ENCODE data around the gene LBR. TPM values are rescaled to one million over a fixed set of nuclear protein-coding genes. Genes with fewer than 3 reads are reported as not detected.

The LBR gene
- total RNA-seq, 1 experiment from 2014 or later = 60.9 TPM

DNA sequence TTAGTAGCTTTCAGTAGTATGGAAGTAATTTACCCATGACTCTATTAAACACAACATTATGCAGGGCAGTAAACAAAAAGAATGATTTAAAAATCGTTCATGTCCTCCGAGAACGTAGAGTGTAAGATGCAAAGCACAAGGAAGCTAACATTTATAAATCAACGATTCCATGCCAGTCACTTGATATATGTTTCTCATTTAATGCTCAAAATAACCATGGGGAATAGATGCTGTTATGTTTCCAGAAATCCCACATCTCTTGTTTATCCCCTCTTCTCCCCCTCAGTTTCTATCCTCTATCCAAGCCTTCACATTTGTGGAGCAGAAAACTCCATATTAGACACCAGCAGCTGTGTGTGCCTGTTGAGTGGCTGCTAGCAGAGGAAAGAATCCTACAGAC, 52.8 kb downstream of the LBR start:
- Mint-ChIP-seq H3K4me3 (no peak overlapping the region), H3K9me3 (no peaks in the 10 kb centered on the region), H3K36me3 (ENCODE audit: insufficient read depth in 1 of 3, low read depth in 3 of 3) (no peaks in the 10 kb centered on the region), H3K27me3 (ENCODE audit: low read depth) (peaks cover 2% of the 10 kb centered on the region; the same call in 1 of the 2 replicates), H3K4me1 (peaks cover 12 to 14% of the 10 kb centered on the region in 2 experiments), H3K27ac (no peak overlapping the region)
- H3K14ac ChIP-seq (ENCODE audit: insufficient read depth, low read length) = no peak overlapping the region
- H3K23me2 ChIP-seq (ENCODE audit: insufficient read length, low read depth, low read length, poor library complexity, severe bottlenecking) = no peaks in the 10 kb centered on the region
- no peak overlapping the region for H2AK5ac ChIP-seq (ENCODE audit: insufficient read length, low read length)
- H3K4me1 ChIP-seq (ENCODE audit: insufficient read depth, low read length) = no peaks in the 10 kb centered on the region
- no peak overlapping the region for H3T11ph ChIP-seq (ENCODE audit: low read length)
- H2BK12ac ChIP-seq (ENCODE audit: insufficient read length, low read depth, low read length) = no peak overlapping the region
- H3K79me1 ChIP-seq (ENCODE audit: insufficient read depth, low read depth, low read length, poor library complexity, severe bottlenecking) = no peaks in the 10 kb centered on the region
- no peak overlapping the region for H3K18ac ChIP-seq (ENCODE audit: insufficient read length, low read depth, low read length)
- no peak overlapping the region for H2BK5ac ChIP-seq (ENCODE audit: insufficient read length, low read length)
- H3K27me3 ChIP-seq (ENCODE audit: insufficient read depth, low read length) = no peaks in the 10 kb centered on the region
- WGBS (ENCODE audit: extremely low coverage, insufficient read length, low lambda C conversion rate) = no CpG with 5 or more reads among the region's 4 CpGs
- H3K27ac ChIP-seq (ENCODE audit: insufficient read length, low read depth, low read length) = no peak overlapping the region
- H4K20me1 ChIP-seq (ENCODE audit: control insufficient read depth, insufficient read depth, insufficient read length) = no peaks in the 10 kb centered on the region
- H4K8ac ChIP-seq (replicated peaks; ENCODE audit: insufficient read length, low read depth, low read length) = no peak overlapping the region
- H3K23ac ChIP-seq (ENCODE audit: insufficient read length, low read depth, low read length) = no peak overlapping the region
- no peaks in the 10 kb centered on the region for H3K9me3 ChIP-seq (ENCODE audit: control insufficient read depth, low read depth, low read length)
- no peak overlapping the region for H4K5ac ChIP-seq (ENCODE audit: insufficient read length, low read depth, low read length)
- TF ChIP-seq, protein P1, sequence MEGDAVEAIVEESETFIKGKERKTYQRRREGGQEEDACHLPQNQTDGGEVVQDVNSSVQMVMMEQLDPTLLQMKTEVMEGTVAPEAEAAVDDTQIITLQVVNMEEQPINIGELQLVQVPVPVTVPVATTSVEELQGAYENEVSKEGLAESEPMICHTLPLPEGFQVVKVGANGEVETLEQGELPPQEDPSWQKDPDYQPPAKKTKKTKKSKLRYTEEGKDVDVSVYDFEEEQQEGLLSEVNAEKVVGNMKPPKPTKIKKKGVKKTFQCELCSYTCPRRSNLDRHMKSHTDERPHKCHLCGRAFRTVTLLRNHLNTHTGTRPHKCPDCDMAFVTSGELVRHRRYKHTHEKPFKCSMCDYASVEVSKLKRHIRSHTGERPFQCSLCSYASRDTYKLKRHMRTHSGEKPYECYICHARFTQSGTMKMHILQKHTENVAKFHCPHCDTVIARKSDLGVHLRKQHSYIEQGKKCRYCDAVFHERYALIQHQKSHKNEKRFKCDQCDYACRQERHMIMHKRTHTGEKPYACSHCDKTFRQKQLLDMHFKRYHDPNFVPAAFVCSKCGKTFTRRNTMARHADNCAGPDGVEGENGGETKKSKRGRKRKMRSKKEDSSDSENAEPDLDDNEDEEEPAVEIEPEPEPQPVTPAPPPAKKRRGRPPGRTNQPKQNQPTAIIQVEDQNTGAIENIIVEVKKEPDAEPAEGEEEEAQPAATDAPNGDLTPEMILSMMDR (conservative IDR thresholded peaks at IDR 0.05) = no peak
- no peak overlapping the region for H3K4me2 ChIP-seq (ENCODE audit: insufficient read depth, insufficient read length, low read length)
- no peak overlapping the region for H2BK20ac ChIP-seq (ENCODE audit: low read depth, low read length, poor library complexity, severe bottlenecking)
- no peak overlapping the region for H4K91ac ChIP-seq (ENCODE audit: insufficient read length, low read depth, low read length)
- H2BK120ac ChIP-seq (ENCODE audit: low read depth, low read length, poor library complexity, severe bottlenecking) = no peak overlapping the region
- no peak overlapping the region for H2BK15ac ChIP-seq (ENCODE audit: low read depth, low read length)
- H3K4ac ChIP-seq (ENCODE audit: low read depth, low read length) = no peak overlapping the region
- H3K79me2 ChIP-seq (ENCODE audit: insufficient read depth, low read length) = no peaks in the 10 kb centered on the region
- no peak for DNase-seq
- H3K9ac ChIP-seq (ENCODE audit: extremely low read depth, insufficient read length, low read length) = no peak overlapping the region
- H3K56ac ChIP-seq (ENCODE audit: insufficient read length, low read depth, low read length) = no peak overlapping the region
- H2AFZ ChIP-seq (ENCODE audit: low read length) = no peak overlapping the region
